HL-60 (cell line): ENCODE data around the gene LAMA3.

Experiments used
- GABPA ChIP-seq: IDR thresholded peaks from 2 replicates; pipeline ENCODE4 v1.6.1; 2012; ENCODE audit warnings: low read depth
- POLR2AphosphoS5 ChIP-seq: IDR thresholded peaks from 2 replicates; pipeline ENCODE4 v1.6.1; 2012; ENCODE audit warnings: low read depth
- TF ChIP-seq, protein P1 (sequence below): IDR thresholded peaks from one replicate; pipeline ENCODE4 v1.5.1; 2011; ENCODE audit warnings: low read length, control low read depth, inconsistent platforms; ENCODE audit not compliant: insufficient read depth

DNA sequence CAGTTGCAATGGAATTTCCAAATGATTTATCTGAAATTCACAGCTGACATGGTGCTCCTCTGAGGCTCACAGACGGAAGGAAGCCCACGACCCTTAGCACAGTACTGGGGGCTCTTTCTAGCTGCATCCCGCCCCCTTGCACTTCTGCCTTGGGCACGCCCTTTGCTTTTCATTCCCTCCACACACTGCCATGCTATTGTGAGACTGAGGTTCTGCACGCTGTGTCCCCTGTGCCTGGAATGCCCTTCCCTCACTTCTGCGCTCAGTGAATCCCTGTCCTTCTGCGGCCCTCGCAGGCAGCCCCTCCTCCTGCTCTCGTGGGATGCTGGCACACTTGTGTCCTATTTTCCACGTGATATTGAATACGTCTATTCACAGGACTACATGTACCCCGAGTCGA is 189.9 kb downstream of the LAMA3 start:
- TF ChIP-seq, protein P1, sequence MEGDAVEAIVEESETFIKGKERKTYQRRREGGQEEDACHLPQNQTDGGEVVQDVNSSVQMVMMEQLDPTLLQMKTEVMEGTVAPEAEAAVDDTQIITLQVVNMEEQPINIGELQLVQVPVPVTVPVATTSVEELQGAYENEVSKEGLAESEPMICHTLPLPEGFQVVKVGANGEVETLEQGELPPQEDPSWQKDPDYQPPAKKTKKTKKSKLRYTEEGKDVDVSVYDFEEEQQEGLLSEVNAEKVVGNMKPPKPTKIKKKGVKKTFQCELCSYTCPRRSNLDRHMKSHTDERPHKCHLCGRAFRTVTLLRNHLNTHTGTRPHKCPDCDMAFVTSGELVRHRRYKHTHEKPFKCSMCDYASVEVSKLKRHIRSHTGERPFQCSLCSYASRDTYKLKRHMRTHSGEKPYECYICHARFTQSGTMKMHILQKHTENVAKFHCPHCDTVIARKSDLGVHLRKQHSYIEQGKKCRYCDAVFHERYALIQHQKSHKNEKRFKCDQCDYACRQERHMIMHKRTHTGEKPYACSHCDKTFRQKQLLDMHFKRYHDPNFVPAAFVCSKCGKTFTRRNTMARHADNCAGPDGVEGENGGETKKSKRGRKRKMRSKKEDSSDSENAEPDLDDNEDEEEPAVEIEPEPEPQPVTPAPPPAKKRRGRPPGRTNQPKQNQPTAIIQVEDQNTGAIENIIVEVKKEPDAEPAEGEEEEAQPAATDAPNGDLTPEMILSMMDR, result no peak
- TF ChIP-seq GABPA, result no peak
- TF ChIP-seq POLR2AphosphoS5, result no peak
